Neuronal stem cell (in vitro differentiated cells): ENCODE data around the gene INTU.

Source experiments
- DNase-seq: peaks from one replicate; pipeline ENCODE4 v3.0.0-alpha.2; 2013; ENCODE audit warnings: low spot score
- H2AFZ ChIP-seq: one replicate; pipeline ENCODE4 v1.6.1; 2013; ENCODE audit warnings: mild to moderate bottlenecking, low read length, inconsistent platforms
- H2AK5ac ChIP-seq: 2 replicates; pipeline ENCODE4 v1.6.1; 2013; ENCODE audit warnings: low read depth, mild to moderate bottlenecking, inconsistent platforms, low read length, moderate library complexity, mixed read lengths
- H2BK120ac ChIP-seq: 2 replicates; pipeline ENCODE4 v1.6.1; 2013; ENCODE audit warnings: low read depth, mild to moderate bottlenecking, inconsistent platforms, low read length, moderate library complexity, mixed read lengths
- H2BK12ac ChIP-seq: one replicate; pipeline ENCODE4 v1.6.1; 2013; ENCODE audit warnings: low read length, inconsistent platforms
- H2BK15ac ChIP-seq: 2 replicates; pipeline ENCODE4 v1.6.1; 2013; ENCODE audit warnings: mild to moderate bottlenecking, low read length, inconsistent platforms, mixed read lengths
- H2BK5ac ChIP-seq: one replicate; pipeline ENCODE4 v1.6.1; 2013; ENCODE audit warnings: inconsistent platforms, mild to moderate bottlenecking, low read length, moderate library complexity
- H3K14ac ChIP-seq: one replicate; pipeline ENCODE4 v1.6.1; 2013; ENCODE audit warnings: low read length, inconsistent platforms
- H3K18ac ChIP-seq: 2 replicates; pipeline ENCODE4 v1.6.1; 2013; ENCODE audit warnings: low read length, inconsistent platforms
- H3K23ac ChIP-seq: 2 replicates; pipeline ENCODE4 v1.6.1; 2013; ENCODE audit warnings: low read depth, mild to moderate bottlenecking, mixed read lengths, low read length, inconsistent platforms; ENCODE audit not compliant: poor library complexity
- H3K27ac ChIP-seq: replicated peaks from 3 replicates; pipeline ENCODE4 v1.5.1; 2013; ENCODE audit warnings: low read length, inconsistent platforms
- H3K27me3 ChIP-seq, 3 experiments: 2 replicates each; pipeline ENCODE4 v1.6.1; 2013; ENCODE audit warnings: low read length in 3 of 3, mild to moderate bottlenecking in 2 of 3, inconsistent platforms in 1 of 3, low read depth in 1 of 3, mixed read lengths in 1 of 3, moderate library complexity in 1 of 3; ENCODE audit not compliant: control insufficient read depth in 3 of 3, insufficient read depth in 3 of 3
- H3K36me3 ChIP-seq, 2 donors: replicated peaks in 1 of 2; 2 replicates each; pipeline ENCODE4 v1.6.1; 2013; ENCODE audit warnings: low read length in 2 of 2; ENCODE audit not compliant: control insufficient read depth in 2 of 2, insufficient read depth in 2 of 2
- H3K4ac ChIP-seq: 2 replicates; pipeline ENCODE4 v1.6.1; 2013; ENCODE audit warnings: inconsistent platforms, mild to moderate bottlenecking, low read length, moderate library complexity
- H3K4me1 ChIP-seq, 2 donors: 1 replicate in 1 of 2; 2 replicates in 1 of 2; pipeline ENCODE4 v1.6.1; 2013; ENCODE audit warnings: low read length in 2 of 2, low read depth in 1 of 2; ENCODE audit not compliant: control insufficient read depth in 2 of 2, insufficient read depth in 1 of 2
- H3K4me2 ChIP-seq: one replicate; pipeline ENCODE4 v1.6.1; 2013; ENCODE audit warnings: mild to moderate bottlenecking, low read length, inconsistent platforms; ENCODE audit not compliant: insufficient read depth, poor library complexity, severe bottlenecking
- H3K4me3 ChIP-seq, 2 donors: 2 replicates each; pipeline ENCODE4 v1.5.1; 2013; ENCODE audit warnings: low read length in 2 of 2, mild to moderate bottlenecking in 2 of 2, inconsistent platforms in 1 of 2, moderate library complexity in 1 of 2
- H3K79me1 ChIP-seq: one replicate; pipeline ENCODE4 v1.6.1; 2013; ENCODE audit warnings: low read depth, mild to moderate bottlenecking, inconsistent platforms, low read length, moderate library complexity
- H3K9ac ChIP-seq: one replicate; pipeline ENCODE4 v1.6.1; 2013; ENCODE audit warnings: mild to moderate bottlenecking, low read depth, low read length, inconsistent platforms; ENCODE audit not compliant: poor library complexity
- H3K9me3 ChIP-seq, 2 donors: replicated peaks in 1 of 2; 2 replicates each; pipeline versions ENCODE3 to v1.6.1; 2013; ENCODE audit warnings: low read length in 2 of 2, mild to moderate bottlenecking in 2 of 2, inconsistent platforms in 1 of 2, low read depth in 1 of 2, mixed read lengths in 1 of 2, moderate library complexity in 1 of 2; ENCODE audit not compliant: control insufficient read depth in 2 of 2, insufficient read depth in 1 of 2
- H4K8ac ChIP-seq: one replicate; pipeline ENCODE4 v1.6.1; 2013; ENCODE audit warnings: low read depth, mild to moderate bottlenecking, inconsistent platforms, low read length, moderate library complexity
- H4K91ac ChIP-seq: one replicate; pipeline ENCODE4 v1.6.1; 2013; ENCODE audit warnings: low read length, low read depth, mild to moderate bottlenecking, inconsistent platforms; ENCODE audit not compliant: poor library complexity
- WGBS, 2 donors: extraction: QIAGEN DNeasy Blood & Tissue Kit; methylation state at CpG; one replicate each; pipeline ENCODE4 v1.1.7; 2013; ENCODE audit warnings: missing lambda C conversion rate in 2 of 2, mixed read lengths in 1 of 2; ENCODE audit not compliant: insufficient read length in 2 of 2, insufficient replicate concordance in 1 of 2; ENCODE audit errors: extremely low coverage in 2 of 2; 5-methylcytosine and 5-hydroxymethylcytosine counted together

The INTU gene

DNA sequence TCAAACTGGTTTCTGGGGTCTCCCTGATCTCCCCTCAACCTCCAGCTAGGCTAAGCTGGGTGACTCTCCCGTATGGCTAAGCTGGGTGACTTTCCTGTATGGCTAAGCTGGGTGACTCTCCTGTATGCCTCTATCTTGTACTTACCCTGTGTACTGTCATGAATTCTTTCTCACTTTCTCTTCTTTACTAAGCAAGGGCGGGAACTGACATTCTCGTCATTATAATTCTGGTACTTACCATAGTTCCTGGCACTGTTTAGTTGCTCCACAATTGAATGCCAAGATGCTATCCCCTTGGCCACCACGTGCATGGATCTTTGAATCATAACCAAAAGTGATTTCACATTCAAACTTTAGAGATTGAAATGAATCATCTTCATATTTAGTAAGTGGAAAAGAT is 8.8 kb downstream of the INTU start:
- H3K9ac ChIP-seq = no peak overlapping the region
- H3K4me1 ChIP-seq = no peaks in the 10 kb centered on the region
- no peak for DNase-seq

DNA sequence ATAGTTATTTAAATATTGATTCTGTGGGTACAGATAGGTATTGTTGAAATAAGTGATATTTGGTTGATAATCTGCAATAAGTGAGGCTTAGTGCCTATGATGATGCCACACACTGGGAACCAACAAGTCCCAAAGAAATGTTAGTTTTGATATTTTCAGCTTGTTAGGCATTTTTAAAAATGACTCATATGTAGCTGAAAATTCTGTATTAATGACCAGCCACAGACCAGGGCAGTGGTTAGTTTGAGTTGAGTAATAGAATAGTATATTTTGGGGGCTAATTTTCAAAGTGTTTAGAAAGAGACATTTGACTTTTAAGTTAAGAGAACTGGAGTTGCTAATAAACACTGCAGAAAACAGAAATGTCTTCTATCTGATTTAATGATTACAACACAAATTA is 9.4 kb downstream of the INTU start:
- Histone ChIP-seq H3K14ac (no peak overlapping the region), H2AK5ac (no peak overlapping the region), H4K8ac (no peak overlapping the region), H3K4me1 (no peaks in the 10 kb centered on the region), H3K27me3 (no peaks in the 10 kb centered on the region), H2BK15ac (no peak overlapping the region), H2BK12ac (no peak overlapping the region), H2AFZ (no peak overlapping the region), H3K27ac (no peak overlapping the region), H3K18ac (no peak overlapping the region), H3K79me1 (peaks cover 1% of the 10 kb centered on the region), H4K91ac (no peak overlapping the region), H3K4me2 (no peak overlapping the region), H3K9ac (no peak overlapping the region), H2BK5ac (no peak overlapping the region), H2BK120ac (no peak overlapping the region), H3K36me3 (peaks cover 5 to 36% of the 10 kb centered on the region in 2 donors), H3K23ac (no peak overlapping the region), H3K4ac (no peak overlapping the region), H3K9me3 (no peaks in the 10 kb centered on the region), H3K4me3 (no peak overlapping the region)
- no peak for DNase-seq

More for the DNA sequence above, 8.8 kb downstream of the INTU start:
- Histone ChIP-seq H3K4me2 (no peak overlapping the region), H3K23ac (no peak overlapping the region), H3K14ac (no peak overlapping the region), H3K4ac (no peak overlapping the region), H3K4me3 (no peak overlapping the region), H2BK12ac (no peak overlapping the region), H4K8ac (no peak overlapping the region), H3K79me1 (peaks cover 3% of the 10 kb centered on the region), H2AK5ac (no peak overlapping the region), H2BK120ac (no peak overlapping the region), H3K27me3 (no peaks in the 10 kb centered on the region), H2AFZ (no peak overlapping the region), H2BK15ac (no peak overlapping the region), H3K27ac (no peak overlapping the region), H3K9me3 (no peaks in the 10 kb centered on the region), H3K18ac (no peak overlapping the region), H3K36me3 (peaks cover 7 to 30% of the 10 kb centered on the region in 2 donors), H4K91ac (no peak overlapping the region), H2BK5ac (no peak overlapping the region)
- no CpG with 5 or more reads among the region's 4 CpGs for WGBS, 2 donors

DNA sequence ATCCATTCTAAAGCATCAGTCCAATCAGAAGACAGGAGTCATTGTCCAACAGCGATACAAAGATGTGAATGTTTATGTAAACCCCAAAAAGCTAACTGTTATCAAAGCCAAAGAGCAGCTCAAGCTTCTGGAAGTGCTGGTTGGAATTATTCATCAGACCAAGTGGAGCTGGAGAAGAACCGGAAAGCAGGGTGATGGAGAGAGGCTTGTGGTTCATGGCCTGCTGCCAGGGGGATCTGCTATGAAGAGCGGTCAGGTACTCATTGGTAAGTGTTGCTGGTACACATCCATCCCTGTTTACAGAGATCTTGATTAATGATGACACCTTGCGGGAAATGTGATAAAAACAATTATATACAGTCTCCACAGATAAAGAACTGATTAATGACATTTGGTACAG is 11.0 kb downstream of the INTU start:
- Histone ChIP-seq H2BK15ac (no peak overlapping the region), H2AFZ (no peak overlapping the region), H3K4ac (no peak overlapping the region), H3K4me1 (no peaks in the 10 kb centered on the region), H2BK120ac (no peak overlapping the region), H3K36me3 (peaks cover 5 to 49% of the 10 kb centered on the region in 2 donors), H4K8ac (no peak overlapping the region), H3K79me1 (peaks cover 1% of the 10 kb centered on the region), H3K18ac (no peak overlapping the region), H3K4me2 (no peak overlapping the region), H3K9me3 (no peaks in the 10 kb centered on the region), H3K27me3 (no peaks in the 10 kb centered on the region), H2BK12ac (no peak overlapping the region), H3K27ac (no peak overlapping the region), H3K14ac (no peak overlapping the region), H2BK5ac (no peak overlapping the region), H3K9ac (no peak overlapping the region), H4K91ac (no peak overlapping the region), H3K4me3 (no peak overlapping the region), H2AK5ac (no peak overlapping the region), H3K23ac (no peak overlapping the region)
- WGBS, 2 donors = no CpG with 5 or more reads among the region's 4 CpGs
- no peak for DNase-seq

DNA sequence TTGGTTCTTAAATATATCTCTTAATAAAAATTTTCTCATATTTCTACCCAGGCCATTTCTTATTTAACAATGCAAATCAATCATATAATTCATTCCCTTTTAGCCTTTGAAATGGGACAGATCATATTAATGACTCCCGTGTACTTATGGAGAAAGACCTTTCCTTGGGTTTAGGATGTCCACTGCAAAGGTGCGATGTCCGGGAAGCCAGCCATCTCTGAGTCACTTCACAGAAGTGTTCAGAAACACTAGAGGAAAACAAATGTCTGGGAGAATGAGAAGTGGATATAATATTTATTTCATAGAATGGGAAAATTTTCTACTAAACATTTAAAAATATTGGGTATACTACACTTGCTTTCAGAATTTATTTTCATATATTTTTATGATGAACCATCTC is 15.3 kb downstream of the INTU start:
- WGBS, 2 donors = no CpG with 5 or more reads among the region's 3 CpGs
- H2BK5ac ChIP-seq = no peak overlapping the region
- no peak overlapping the region for H3K4me3 ChIP-seq
- H4K91ac ChIP-seq = no peak overlapping the region
- H3K14ac ChIP-seq = no peak overlapping the region
- H2AFZ ChIP-seq = no peak overlapping the region
- no peak overlapping the region for H3K27ac ChIP-seq
- no peak overlapping the region for H3K9ac ChIP-seq
- H3K9me3 ChIP-seq = no peaks in the 10 kb centered on the region
- H3K36me3 ChIP-seq = peaks cover 5 to 54% of the 10 kb centered on the region in 2 donors
- no peak overlapping the region for H2BK12ac ChIP-seq
- H2BK120ac ChIP-seq = no peak overlapping the region
- no peak for DNase-seq
- H3K18ac ChIP-seq = no peak overlapping the region
- no peak overlapping the region for H4K8ac ChIP-seq
- H3K4ac ChIP-seq = no peak overlapping the region
- no peak overlapping the region for H2BK15ac ChIP-seq
- peaks cover 1% of the 10 kb centered on the region for H3K79me1 ChIP-seq
- no peak overlapping the region for H3K23ac ChIP-seq
- no peak overlapping the region for H3K4me2 ChIP-seq
- no peaks in the 10 kb centered on the region for H3K4me1 ChIP-seq
- H3K27me3 ChIP-seq = no peaks in the 10 kb centered on the region
- H2AK5ac ChIP-seq = no peak overlapping the region
